Neutrophil (primary cell): ENCODE measurements around the gene MUS81.

Source experiments
- H3K27ac ChIP-seq: fragments of 200-600 bp; sonication (generic); 2 replicates; pipeline ENCODE4 v1.5.1; 2016; ENCODE audit warnings: mild to moderate bottlenecking, moderate library complexity
- H3K27me3 ChIP-seq: fragments of 200-600 bp; sonication (generic); 2 replicates; pipeline ENCODE4 v1.6.0; 2016; ENCODE audit warnings: mild to moderate bottlenecking
- H3K36me3 ChIP-seq: fragments of 200-600 bp; sonication (generic); 2 replicates; pipeline ENCODE4 v1.5.1; 2017
- H3K4me1 ChIP-seq, 2 experiments: fragments of 200-600 bp in 1 of 2; sonication (generic) in 1 of 2; 1 replicate in 1 of 2; 2 replicates in 1 of 2; pipeline versions ENCODE4 v1.5.1 to v1.6.1; 2013 to 2016; ENCODE audit warnings: low read depth in 1 of 2, low read length in 1 of 2, mild to moderate bottlenecking in 1 of 2, moderate library complexity in 1 of 2; ENCODE audit not compliant: control insufficient read depth in 1 of 2, insufficient read depth in 1 of 2
- H3K4me3 ChIP-seq, 2 experiments: fragments of 200-600 bp in 1 of 2; sonication (generic) in 1 of 2; 1 replicate in 1 of 2; 2 replicates in 1 of 2; pipeline ENCODE4 v1.5.1; 2013 to 2016; ENCODE audit warnings: low read depth in 1 of 2, low read length in 1 of 2, mild to moderate bottlenecking in 1 of 2, moderate library complexity in 1 of 2
- H3K9me3 ChIP-seq: fragments of 200-600 bp; sonication (generic); 2 replicates; pipeline ENCODE4 v1.5.1; 2016
- TF ChIP-seq, protein P1 (sequence below): fragments of 200-600 bp; sonication (generic); IDR thresholded peaks from 2 replicates; pipeline ENCODE4 v1.5.1; 2016; ENCODE audit warnings: antibody characterized with exemption

Gene MUS81

DNA sequence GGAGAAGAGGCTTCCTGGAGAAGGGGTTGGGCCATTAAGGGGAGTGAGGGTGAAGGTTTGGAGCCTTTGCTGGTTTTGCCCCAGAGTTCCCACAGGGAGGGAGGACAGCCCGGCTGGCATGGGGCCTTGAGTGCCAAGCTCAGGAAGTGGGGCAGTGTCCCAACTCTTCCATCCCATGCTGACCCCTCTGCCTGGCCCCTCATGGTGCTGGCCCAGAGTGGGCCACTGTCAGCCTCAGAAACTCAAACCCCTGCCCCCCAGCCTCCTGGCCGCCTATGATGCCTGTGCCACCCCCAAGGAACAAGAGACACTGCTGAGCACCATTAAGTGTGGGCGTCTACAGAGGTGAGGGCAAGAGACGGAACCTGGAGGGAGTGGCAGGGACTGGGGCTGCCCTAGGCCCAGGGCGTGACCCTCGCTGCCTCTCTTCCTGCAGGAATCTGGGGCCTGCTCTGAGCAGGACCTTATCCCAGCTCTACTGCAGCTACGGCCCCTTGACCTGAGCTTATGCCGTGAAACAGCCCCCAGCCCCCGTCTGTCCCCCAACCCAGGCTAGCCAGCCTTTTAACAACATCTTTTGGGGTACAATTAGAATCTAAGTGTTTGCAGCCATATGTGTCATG lies 5.4 kb downstream of the MUS81 start:
- no peak overlapping the region for H3K27ac ChIP-seq
- H3K4me3 ChIP-seq = no peak overlapping the region
- peaks cover 62% of the 10 kb centered on the region for H3K36me3 ChIP-seq
- H3K27me3 ChIP-seq = no peaks in the 10 kb centered on the region
- H3K4me1 ChIP-seq = peaks cover 26 to 32% of the 10 kb centered on the region in 2 experiments
- TF ChIP-seq, protein P1, sequence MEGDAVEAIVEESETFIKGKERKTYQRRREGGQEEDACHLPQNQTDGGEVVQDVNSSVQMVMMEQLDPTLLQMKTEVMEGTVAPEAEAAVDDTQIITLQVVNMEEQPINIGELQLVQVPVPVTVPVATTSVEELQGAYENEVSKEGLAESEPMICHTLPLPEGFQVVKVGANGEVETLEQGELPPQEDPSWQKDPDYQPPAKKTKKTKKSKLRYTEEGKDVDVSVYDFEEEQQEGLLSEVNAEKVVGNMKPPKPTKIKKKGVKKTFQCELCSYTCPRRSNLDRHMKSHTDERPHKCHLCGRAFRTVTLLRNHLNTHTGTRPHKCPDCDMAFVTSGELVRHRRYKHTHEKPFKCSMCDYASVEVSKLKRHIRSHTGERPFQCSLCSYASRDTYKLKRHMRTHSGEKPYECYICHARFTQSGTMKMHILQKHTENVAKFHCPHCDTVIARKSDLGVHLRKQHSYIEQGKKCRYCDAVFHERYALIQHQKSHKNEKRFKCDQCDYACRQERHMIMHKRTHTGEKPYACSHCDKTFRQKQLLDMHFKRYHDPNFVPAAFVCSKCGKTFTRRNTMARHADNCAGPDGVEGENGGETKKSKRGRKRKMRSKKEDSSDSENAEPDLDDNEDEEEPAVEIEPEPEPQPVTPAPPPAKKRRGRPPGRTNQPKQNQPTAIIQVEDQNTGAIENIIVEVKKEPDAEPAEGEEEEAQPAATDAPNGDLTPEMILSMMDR = no peak
- H3K9me3 ChIP-seq = no peaks in the 10 kb centered on the region

DNA sequence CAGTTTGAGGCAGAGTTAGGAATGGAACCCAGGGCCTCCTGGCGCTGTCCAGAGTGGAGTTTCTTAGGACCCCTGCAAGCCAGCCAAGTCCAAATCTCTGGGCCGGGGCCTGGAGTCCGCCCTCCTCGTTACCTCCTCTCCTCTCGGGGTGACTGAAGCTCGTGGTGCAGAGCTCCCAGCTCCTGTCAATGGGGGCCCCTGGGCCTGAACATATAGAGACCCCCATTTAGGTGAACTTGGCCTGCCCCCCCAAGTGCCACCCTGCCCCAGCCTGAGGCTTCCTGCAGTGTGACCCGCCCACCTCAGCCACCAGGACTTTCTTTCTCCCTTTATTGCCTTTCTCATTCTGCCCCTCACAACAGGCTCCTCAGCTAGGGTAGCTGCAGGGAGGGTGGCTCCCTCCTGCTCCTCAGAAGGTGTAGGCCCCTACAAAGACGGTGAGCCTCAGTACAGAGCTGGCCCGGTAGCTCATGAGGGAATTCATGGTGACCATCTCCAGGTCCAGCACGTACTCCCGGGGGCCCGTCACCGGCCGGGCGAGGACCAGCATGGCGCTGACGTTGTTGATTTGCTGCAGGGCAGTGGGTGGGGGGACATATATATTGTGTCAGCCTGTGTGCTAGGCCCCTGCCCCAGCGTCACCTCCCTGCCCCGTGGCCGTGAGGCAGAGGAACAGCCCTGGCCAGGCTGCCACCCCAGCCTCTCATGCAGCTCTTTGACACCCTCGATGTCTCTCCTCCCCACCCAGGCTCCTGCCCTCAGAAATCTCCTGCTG lies 6.5 kb downstream of the MUS81 start:
- Histone ChIP-seq H3K4me1 (peaks cover 26 to 32% of the 10 kb centered on the region in 2 experiments), H3K9me3 (no peaks in the 10 kb centered on the region), H3K27me3 (no peaks in the 10 kb centered on the region), H3K4me3 (no peak overlapping the region), H3K27ac (no peak overlapping the region), H3K36me3 (peaks cover 62% of the 10 kb centered on the region)
- TF ChIP-seq, protein P1 = no peak

DNA sequence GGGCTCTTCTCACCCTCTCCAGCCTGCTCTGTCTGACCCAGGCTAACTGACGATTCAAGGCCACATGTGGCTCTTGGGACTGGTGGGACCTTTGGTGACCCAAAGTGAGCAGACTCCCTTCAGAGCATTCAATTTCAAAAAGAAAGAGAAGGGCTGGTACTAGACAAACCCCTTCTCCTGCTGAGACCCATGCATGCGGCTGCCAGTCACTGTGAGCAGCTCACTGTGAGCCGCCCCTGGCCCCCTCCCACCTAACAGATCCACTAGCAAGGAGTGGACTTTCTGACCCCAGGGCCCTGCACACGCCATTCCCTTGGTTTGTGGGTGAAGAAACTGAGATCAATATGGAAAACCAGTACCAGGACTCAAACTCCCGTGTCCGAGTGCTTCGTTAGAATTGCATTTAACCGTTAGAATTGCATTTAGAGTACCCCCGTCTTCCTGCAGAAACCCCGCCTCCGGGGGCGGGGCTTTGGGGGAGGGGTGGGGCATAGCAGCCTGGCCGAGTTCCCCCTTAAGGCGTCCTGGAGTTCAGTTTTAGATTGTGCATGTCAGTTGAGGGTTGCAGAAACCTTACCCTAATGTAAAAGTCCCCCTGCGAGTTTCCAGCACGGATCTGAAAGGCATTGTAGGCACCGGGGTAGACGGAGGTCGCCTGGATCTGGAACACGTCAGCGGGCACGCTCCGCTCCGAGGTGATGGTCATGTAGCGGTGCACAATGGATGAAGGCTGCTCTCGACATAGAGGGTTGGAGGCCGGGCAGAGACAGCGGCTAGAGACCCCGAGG lies 7.2 kb downstream of the MUS81 start:
- Histone ChIP-seq H3K4me1 (peaks cover 30% of the 10 kb centered on the region in 2 experiments), H3K36me3 (peaks cover 58% of the 10 kb centered on the region), H3K4me3 (no peak overlapping the region), H3K9me3 (no peaks in the 10 kb centered on the region), H3K27ac (no peak overlapping the region), H3K27me3 (no peaks in the 10 kb centered on the region)
- TF ChIP-seq, protein P1 = no peak

DNA sequence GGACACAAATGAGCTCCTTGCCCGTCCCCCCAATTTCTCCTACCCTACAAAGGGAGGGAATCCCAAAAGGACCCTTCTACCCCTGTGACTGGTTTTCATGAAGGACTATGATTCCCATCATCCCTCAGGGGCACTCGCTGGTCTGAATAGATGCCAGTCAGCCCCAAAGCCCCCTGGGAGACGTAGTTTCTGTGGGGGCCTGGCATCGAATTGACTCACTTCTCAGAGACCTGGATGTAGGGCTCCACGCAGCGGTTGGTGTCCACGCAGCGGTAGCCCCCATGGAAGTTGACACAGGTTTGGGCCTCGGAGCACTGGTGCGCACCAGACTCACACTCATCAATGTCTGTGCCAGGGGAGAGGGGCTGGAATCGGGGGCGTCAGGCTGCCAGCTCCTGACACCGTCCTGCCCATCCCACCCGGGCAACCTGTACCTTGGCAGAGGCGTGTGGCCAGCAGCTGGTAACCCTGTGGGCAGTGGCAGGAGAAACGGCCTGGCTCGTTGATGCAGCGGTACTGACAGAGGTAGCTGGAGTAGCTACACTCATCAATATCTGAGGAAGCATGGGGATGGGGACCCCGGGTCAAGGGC lies 7.9 kb downstream of the MUS81 start:
- no peaks in the 10 kb centered on the region for H3K27me3 ChIP-seq
- H3K9me3 ChIP-seq = no peaks in the 10 kb centered on the region
- no peak overlapping the region for H3K27ac ChIP-seq
- H3K4me3 ChIP-seq = no peak overlapping the region
- TF ChIP-seq, protein P1 = no peak
- H3K36me3 ChIP-seq = peaks cover 51% of the 10 kb centered on the region
- peaks cover 34 to 35% of the 10 kb centered on the region in 2 experiments for H3K4me1 ChIP-seq

DNA sequence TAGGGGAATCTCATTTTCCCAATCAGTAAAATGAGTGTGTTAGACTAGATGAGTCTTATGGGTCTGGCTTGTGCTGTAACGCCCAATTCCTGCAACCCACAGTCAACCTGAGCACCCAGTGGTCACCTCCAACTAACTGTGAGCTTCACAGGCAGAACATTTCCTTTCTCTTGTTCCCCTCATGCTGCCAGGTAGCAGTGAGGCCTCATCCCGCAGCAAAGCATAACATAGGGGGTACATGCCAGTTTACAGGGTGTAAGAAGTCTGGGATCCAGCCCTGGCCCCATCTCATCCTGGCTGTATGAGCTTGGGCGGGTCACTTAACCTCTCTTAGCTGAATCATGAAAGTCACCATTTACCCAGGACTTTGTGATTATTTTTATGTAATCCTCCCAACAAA lies 8.7 kb downstream of the MUS81 start:
- H3K4me1 ChIP-seq = peaks cover 39 to 43% of the 10 kb centered on the region in 2 experiments
- no peaks in the 10 kb centered on the region for H3K9me3 ChIP-seq
- no peak overlapping the region for H3K27ac ChIP-seq
- no peaks in the 10 kb centered on the region for H3K27me3 ChIP-seq
- TF ChIP-seq, protein P1 = no peak
- H3K4me3 ChIP-seq = no peak overlapping the region
- H3K36me3 ChIP-seq = peaks cover 44% of the 10 kb centered on the region
